HepG2 (cell line): Measurements from ENCODE around the gene GLIS2. TPM values are rescaled to one million over a fixed set of nuclear protein-coding genes. Genes with fewer than 3 reads are reported as not detected.

Experiments used
- CAMTA2 ChIP-seq: sonication (generic); formaldehyde crosslinking; IDR thresholded peaks from 2 replicates; pipeline ENCODE4 v1.4.0; 2020; ENCODE audit warnings: mild to moderate bottlenecking, missing genetic modification reagents, borderline replicate concordance
- CC2D1A ChIP-seq: sonication (generic); formaldehyde crosslinking; IDR thresholded peaks from 2 replicates; pipeline ENCODE4 v1.8.1; 2023; ENCODE audit warnings: mild to moderate bottlenecking, missing genetic modification reagents
- DR1 ChIP-seq: sonication (generic); formaldehyde crosslinking; IDR thresholded peaks from 2 replicates; pipeline ENCODE4 v1.8.0; 2021; ENCODE audit warnings: mild to moderate bottlenecking, missing genetic modification reagents, inconsistent platforms
- DRAP1 ChIP-seq: IDR thresholded peaks from 2 replicates; pipeline ENCODE4 v1.6.1; 2016; ENCODE audit warnings: missing genetic modification reagents, missing compliant biosample characterization
- ELF4 ChIP-seq: sonication (generic); formaldehyde crosslinking; IDR thresholded peaks from 2 replicates; pipeline ENCODE4 v1.5.0; 2020; ENCODE audit warnings: missing genetic modification reagents, mild to moderate bottlenecking, moderate library complexity, borderline replicate concordance
- FOXJ3 ChIP-seq: sonication (generic); formaldehyde crosslinking; IDR thresholded peaks from 2 replicates; pipeline ENCODE4 v1.4.0; 2020; ENCODE audit warnings: missing genetic modification reagents, mild to moderate bottlenecking, borderline replicate concordance
- FOXK2 ChIP-seq: fragments of 450-650 bp; IDR thresholded peaks from 2 replicates; pipeline ENCODE4 v1.6.1; 2016
- GLI4 ChIP-seq: sonication (generic); formaldehyde crosslinking; IDR thresholded peaks from 2 replicates; pipeline ENCODE4 v1.5.1; 2020; ENCODE audit warnings: missing genetic modification reagents, mild to moderate bottlenecking, moderate library complexity, borderline replicate concordance
- IKZF5 ChIP-seq: IDR thresholded peaks from 2 replicates; pipeline ENCODE4 v1.6.1; 2018; ENCODE audit warnings: missing genetic modification reagents, mild to moderate bottlenecking, missing compliant biosample characterization
- TEAD2 ChIP-seq: sonication (generic); formaldehyde crosslinking; IDR thresholded peaks from 2 replicates; pipeline ENCODE4 v1.9.0; 2021; ENCODE audit warnings: missing genetic modification reagents
- ZFY ChIP-seq: sonication (generic); formaldehyde crosslinking; IDR thresholded peaks from 2 replicates; pipeline ENCODE4 v1.4.0; 2020; ENCODE audit warnings: missing genetic modification reagents
- ZNF317 ChIP-seq: sonication (generic); formaldehyde crosslinking; IDR thresholded peaks from 2 replicates; pipeline ENCODE4 v1.5.0; 2020; ENCODE audit warnings: mild to moderate bottlenecking, missing genetic modification reagents
- ZNF501 ChIP-seq: sonication (generic); formaldehyde crosslinking; IDR thresholded peaks from 2 replicates; pipeline ENCODE4 v1.5.1; 2020; ENCODE audit warnings: mild to moderate bottlenecking, moderate library complexity, missing genetic modification reagents
- ZNF577 ChIP-seq: sonication (generic); formaldehyde crosslinking; IDR thresholded peaks from 2 replicates; pipeline ENCODE4 v1.4.0; 2020; ENCODE audit warnings: mild to moderate bottlenecking, low read depth, missing genetic modification reagents, borderline replicate concordance
- ZNF703 ChIP-seq: sonication (generic); formaldehyde crosslinking; IDR thresholded peaks from 2 replicates; pipeline ENCODE4 v1.5.1; 2020; ENCODE audit warnings: missing genetic modification reagents, mild to moderate bottlenecking, moderate library complexity, borderline replicate concordance
- ZNF788 ChIP-seq: sonication (generic); formaldehyde crosslinking; IDR thresholded peaks from 2 replicates; pipeline ENCODE4 v1.5.0; 2020; ENCODE audit warnings: mild to moderate bottlenecking, missing genetic modification reagents, borderline replicate concordance
- ZNF790 ChIP-seq: sonication (generic); formaldehyde crosslinking; IDR thresholded peaks from 2 replicates; pipeline ENCODE4 v1.8.0; 2022; ENCODE audit warnings: missing genetic modification reagents, mild to moderate bottlenecking, borderline replicate concordance
- polyA plus RNA-seq, 8 experiments: library from polyadenylated mRNA; depleted of rRNA in 3 of 8; stranded (reverse) in 7 of 8; unstranded in 1 of 8; fragments of >200 nt; fragmentation: Illumina TruSeq in 4 of 8; extraction: Trizol in 4 of 8; gene quantifications; 2 replicates each; pipeline versions ENCODE4 v1.2.1 to v1.2.3, GENCODE V29; 2011 to 2016; ENCODE audit warnings: low read depth in 4 of 8, missing spikeins in 1 of 8, mixed read lengths in 1 of 8; ENCODE audit not compliant: insufficient read depth in 1 of 8
- total RNA-seq, 5 experiments: library from RNA; depleted of rRNA; stranded (reverse); fragments of >200 nt; fragmentation: Illumina TruSeq; extraction: Trizol; gene quantifications; 2 replicates each; pipeline ENCODE4 v1.2.3, GENCODE V29; 2016; ENCODE audit warnings: low read depth in 1 of 5
- TF ChIP-seq, protein P1 (sequence below): IDR thresholded peaks from 2 replicates; pipeline ENCODE4 v1.6.1; 2016
- TF ChIP-seq, protein P2 (sequence below): sonication (generic); formaldehyde crosslinking; IDR thresholded peaks from 2 replicates; pipeline ENCODE4 v1.5.1; 2020; ENCODE audit warnings: missing genetic modification reagents, mild to moderate bottlenecking, borderline replicate concordance
- TF ChIP-seq, protein P3 (sequence below): sonication (generic); formaldehyde crosslinking; IDR thresholded peaks from 2 replicates; pipeline ENCODE4 v1.5.0; 2020; ENCODE audit warnings: mild to moderate bottlenecking, low read depth, missing genetic modification reagents, borderline replicate concordance
- TF ChIP-seq, protein P4 (sequence below): sonication (generic); formaldehyde crosslinking; IDR thresholded peaks from 2 replicates; pipeline ENCODE4 v1.4.0; 2020; ENCODE audit warnings: missing genetic modification reagents

GLIS2 gene
- total and polyA plus RNA-seq, 2 of the 13 experiments (the other 11 are each of a cell fraction or from before 2014, with no cell fraction given), result 0.28 to 0.29 TPM

DNA sequence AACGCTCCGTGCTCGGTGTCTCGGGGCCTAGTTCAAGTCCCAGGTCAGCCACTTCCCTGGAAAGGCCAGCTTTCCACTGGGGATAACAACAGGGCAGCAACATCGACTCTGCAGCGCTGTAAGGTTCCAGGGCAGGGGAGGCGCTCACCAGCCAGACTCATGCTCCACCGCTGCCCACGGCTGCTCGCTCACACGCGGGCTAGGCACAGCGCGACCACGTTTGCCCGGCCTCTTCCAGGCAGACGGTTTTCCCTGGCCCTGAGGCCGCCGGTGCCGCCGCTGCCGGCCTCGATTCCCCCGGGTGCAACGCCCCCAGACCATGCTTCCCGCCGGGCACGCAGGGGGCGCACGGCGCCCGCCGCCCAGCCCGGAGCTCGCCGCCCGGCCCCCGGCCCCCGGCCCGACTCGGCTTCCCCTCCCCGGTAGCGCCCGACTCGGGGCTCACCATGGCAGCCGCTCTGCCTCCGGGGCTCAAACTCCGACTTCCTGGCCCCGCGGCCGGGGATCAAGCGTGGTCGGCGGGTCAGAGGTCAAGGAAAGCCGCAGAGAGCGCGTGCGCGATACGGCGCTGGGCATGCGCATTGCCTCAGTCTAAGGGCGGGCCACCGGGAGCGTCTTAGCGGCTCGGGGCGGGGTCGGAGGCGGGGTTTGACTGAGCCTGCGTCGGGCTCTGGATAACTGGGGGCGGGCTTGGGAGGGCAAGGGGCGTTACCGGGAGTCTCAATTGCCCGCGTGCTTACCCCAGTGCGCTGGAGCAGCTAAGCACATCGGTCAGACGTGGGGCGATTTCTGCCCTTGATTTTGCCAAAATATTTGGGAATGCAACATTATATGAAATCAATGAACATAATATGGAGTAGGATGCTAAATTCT is 35.2 kb downstream of the GLIS2 start, which contains the start of gene PAM16 (continued):
- TF ChIP-seq, protein P1, sequence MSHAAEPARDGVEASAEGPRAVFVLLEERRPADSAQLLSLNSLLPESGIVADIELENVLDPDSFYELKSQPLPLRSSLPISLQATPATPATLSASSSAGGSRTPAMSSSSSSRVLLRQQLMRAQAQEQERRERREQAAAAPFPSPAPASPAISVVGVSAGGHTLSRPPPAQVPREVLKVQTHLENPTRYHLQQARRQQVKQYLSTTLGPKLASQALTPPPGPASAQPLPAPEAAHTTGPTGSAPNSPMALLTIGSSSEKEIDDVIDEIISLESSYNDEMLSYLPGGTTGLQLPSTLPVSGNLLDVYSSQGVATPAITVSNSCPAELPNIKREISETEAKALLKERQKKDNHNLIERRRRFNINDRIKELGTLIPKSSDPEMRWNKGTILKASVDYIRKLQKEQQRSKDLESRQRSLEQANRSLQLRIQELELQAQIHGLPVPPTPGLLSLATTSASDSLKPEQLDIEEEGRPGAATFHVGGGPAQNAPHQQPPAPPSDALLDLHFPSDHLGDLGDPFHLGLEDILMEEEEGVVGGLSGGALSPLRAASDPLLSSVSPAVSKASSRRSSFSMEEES (CRISPR knock-in tag), result 0 out of 2 replicates have a peak, but pooled peaks have one; percentile 32
- TF ChIP-seq ZNF788, result peak; percentile 58; the same call in 1 of the 2 replicates
- peak; percentile 33; the same call in 1 of the 2 replicates for TF ChIP-seq DR1 (CRISPR knock-in tag)
- TF ChIP-seq ZNF577 (CRISPR knock-in tag), result no peak
- TF ChIP-seq ZNF317 (CRISPR knock-in tag), result no peak
- TF ChIP-seq, protein P2, sequence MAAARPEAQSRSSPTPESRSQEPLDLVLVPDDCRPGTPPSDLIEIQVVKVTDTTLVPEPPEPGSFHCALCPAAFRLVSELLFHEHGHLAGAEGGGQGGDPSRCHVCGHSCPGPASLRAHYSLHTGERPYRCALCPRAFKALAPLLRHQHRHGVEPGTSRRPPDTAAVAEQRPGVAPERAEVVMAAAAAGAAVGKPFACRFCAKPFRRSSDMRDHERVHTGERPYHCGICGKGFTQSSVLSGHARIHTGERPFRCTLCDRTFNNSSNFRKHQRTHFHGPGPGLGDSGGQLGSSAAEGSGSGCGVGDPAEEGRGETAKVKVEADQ, result no peak; the same call in 1 of the 2 replicates
- TF ChIP-seq, protein P3, sequence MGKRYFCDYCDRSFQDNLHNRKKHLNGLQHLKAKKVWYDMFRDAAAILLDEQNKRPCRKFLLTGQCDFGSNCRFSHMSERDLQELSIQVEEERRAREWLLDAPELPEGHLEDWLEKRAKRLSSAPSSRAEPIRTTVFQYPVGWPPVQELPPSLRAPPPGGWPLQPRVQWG, result no peak
- no peak for TF ChIP-seq ELF4 (CRISPR knock-in tag)
- TF ChIP-seq, protein P4, sequence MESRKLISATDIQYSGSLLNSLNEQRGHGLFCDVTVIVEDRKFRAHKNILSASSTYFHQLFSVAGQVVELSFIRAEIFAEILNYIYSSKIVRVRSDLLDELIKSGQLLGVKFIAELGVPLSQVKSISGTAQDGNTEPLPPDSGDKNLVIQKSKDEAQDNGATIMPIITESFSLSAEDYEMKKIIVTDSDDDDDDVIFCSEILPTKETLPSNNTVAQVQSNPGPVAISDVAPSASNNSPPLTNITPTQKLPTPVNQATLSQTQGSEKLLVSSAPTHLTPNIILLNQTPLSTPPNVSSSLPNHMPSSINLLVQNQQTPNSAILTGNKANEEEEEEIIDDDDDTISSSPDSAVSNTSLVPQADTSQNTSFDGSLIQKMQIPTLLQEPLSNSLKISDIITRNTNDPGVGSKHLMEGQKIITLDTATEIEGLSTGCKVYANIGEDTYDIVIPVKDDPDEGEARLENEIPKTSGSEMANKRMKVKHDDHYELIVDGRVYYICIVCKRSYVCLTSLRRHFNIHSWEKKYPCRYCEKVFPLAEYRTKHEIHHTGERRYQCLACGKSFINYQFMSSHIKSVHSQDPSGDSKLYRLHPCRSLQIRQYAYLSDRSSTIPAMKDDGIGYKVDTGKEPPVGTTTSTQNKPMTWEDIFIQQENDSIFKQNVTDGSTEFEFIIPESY (CRISPR knock-in tag), result no peak
- TF ChIP-seq FOXJ3, result no peak
- TF ChIP-seq DRAP1 (CRISPR knock-in tag), result peak; percentile 88
- TF ChIP-seq FOXK2, result no peak
- TF ChIP-seq ZNF501 (CRISPR knock-in tag), result peak; percentile 27; the same call in 1 of the 2 replicates
- peak; percentile 26; the same call in 1 of the 2 replicates for TF ChIP-seq ZNF790 (CRISPR knock-in tag)
- 0 out of 2 replicates have a peak, but pooled peaks have one; percentile 11 for TF ChIP-seq IKZF5 (CRISPR knock-in tag)
- no peak for TF ChIP-seq CAMTA2 (CRISPR knock-in tag)
- no peak for TF ChIP-seq ZNF703
- peak; percentile 85 for TF ChIP-seq ZFY (CRISPR knock-in tag)
- no peak for TF ChIP-seq GLI4 (CRISPR knock-in tag)
- no peak for TF ChIP-seq TEAD2
- TF ChIP-seq CC2D1A (CRISPR knock-in tag), result no peak
